DOHH2 (cell line): Measurements from ENCODE around the gene CES2.

Experiments
- H3F3A ChIP-seq: fragments of 200-600 bp; sonication (generic), shearing (Covaris generic); 2 replicates; pipeline ENCODE4 v1.6.0; 2016; ENCODE audit warnings: antibody characterized with exemption, mild to moderate bottlenecking; ENCODE audit not compliant: control insufficient read depth, insufficient read depth
- H3K27ac ChIP-seq: fragments of 200-600 bp; sonication (generic); 2 replicates; pipeline ENCODE4 v1.5.1; 2014; ENCODE audit warnings: low read depth, mild to moderate bottlenecking, low read length, moderate library complexity
- H3K27me3 ChIP-seq: fragments of 200-600 bp; sonication (generic); 2 replicates; pipeline ENCODE4 v1.6.1; 2014; ENCODE audit warnings: mild to moderate bottlenecking, low read length, mixed read lengths; ENCODE audit not compliant: control insufficient read depth
- H3K36me3 ChIP-seq: fragments of 200-600 bp; sonication (generic); 2 replicates; pipeline ENCODE4 v1.6.1; 2014; ENCODE audit warnings: mild to moderate bottlenecking, low read length, moderate library complexity, mixed read lengths; ENCODE audit not compliant: control insufficient read depth
- H3K4me1 ChIP-seq: fragments of 200-600 bp; sonication (generic); 2 replicates; pipeline ENCODE4 v1.6.1; 2014; ENCODE audit warnings: mild to moderate bottlenecking, low read length, mixed read lengths; ENCODE audit not compliant: control insufficient read depth
- H3K4me2 ChIP-seq: fragments of 200-600 bp; sonication (generic); 2 replicates; pipeline ENCODE4 v1.6.0; 2014; ENCODE audit warnings: mild to moderate bottlenecking, low read length, moderate library complexity
- H3K4me3 ChIP-seq: fragments of 200-600 bp; sonication (generic); 2 replicates; pipeline ENCODE4 v1.5.1; 2014; ENCODE audit warnings: mild to moderate bottlenecking, low read length, mixed read lengths
- H3K79me2 ChIP-seq: fragments of 200-600 bp; sonication (generic); 2 replicates; pipeline ENCODE4 v1.6.1; 2014; ENCODE audit warnings: mild to moderate bottlenecking, low read length, mixed read lengths; ENCODE audit not compliant: control insufficient read depth
- H3K9me2 ChIP-seq: fragments of 200-600 bp; sonication (generic); replicated peaks from 2 replicates; pipeline ENCODE4 v1.6.1; 2014; ENCODE audit warnings: mild to moderate bottlenecking, low read length, mixed read lengths; ENCODE audit not compliant: control insufficient read depth
- H3K9me3 ChIP-seq: fragments of 200-600 bp; sonication (generic); 2 replicates; pipeline ENCODE4 v1.6.1; 2014; ENCODE audit warnings: antibody characterized with exemption, low read length, mixed read lengths; ENCODE audit not compliant: control insufficient read depth, insufficient read depth
- H4K20me1 ChIP-seq: fragments of 200-600 bp; sonication (generic); 2 replicates; pipeline ENCODE4 v1.6.0; 2014; ENCODE audit warnings: low read depth, mild to moderate bottlenecking, antibody characterized with exemption, low read length, moderate library complexity; ENCODE audit not compliant: control insufficient read depth, insufficient read depth
- EZH2phosphoT487 ChIP-seq: fragments of 200-600 bp; sonication (generic); IDR thresholded peaks from 2 replicates; pipeline ENCODE4 v1.6.1; 2017; ENCODE audit warnings: borderline replicate concordance, mild to moderate bottlenecking, antibody characterized with exemption, low read length, moderate library complexity, mixed read lengths
- TF ChIP-seq, protein P1 (sequence below): fragments of 200-600 bp; sonication (generic); IDR thresholded peaks from one replicate; pipeline ENCODE4 v1.5.1; 2014; ENCODE audit warnings: antibody characterized with exemption, mild to moderate bottlenecking, low read depth, low read length; ENCODE audit not compliant: poor library complexity, severe bottlenecking

Gene CES2

DNA sequence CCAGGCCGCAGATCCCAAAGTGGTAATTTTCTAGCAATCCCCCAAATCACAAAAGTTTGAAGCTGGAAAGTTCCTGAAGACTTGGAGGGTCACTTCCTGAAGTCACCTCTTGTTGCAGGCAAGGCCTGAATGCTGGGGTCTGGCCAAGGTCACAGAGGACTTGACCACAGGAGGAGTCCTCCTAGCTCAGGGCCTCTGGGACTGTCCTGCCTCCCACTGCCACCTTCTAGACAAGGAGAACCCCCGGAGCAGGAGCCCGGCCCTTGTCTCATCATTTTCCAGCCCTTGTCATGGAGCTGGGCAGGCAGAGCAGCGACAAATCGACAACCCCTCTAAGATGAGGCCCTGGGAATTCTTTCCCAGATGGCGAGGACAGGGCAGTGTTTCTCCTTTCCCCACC lies 17.0 kb upstream of the CES2 start:
- H3K36me3 ChIP-seq, result no peaks in the 10 kb centered on the region
- no peaks in the 10 kb centered on the region for H3K9me3 ChIP-seq
- no peaks in the 10 kb centered on the region for H4K20me1 ChIP-seq
- H3K4me1 ChIP-seq, result no peaks in the 10 kb centered on the region
- H3K4me3 ChIP-seq, result no peak overlapping the region
- H3K79me2 ChIP-seq, result no peaks in the 10 kb centered on the region
- H3K4me2 ChIP-seq, result no peak overlapping the region
- TF ChIP-seq EZH2phosphoT487, result no peak
- TF ChIP-seq, protein P1, sequence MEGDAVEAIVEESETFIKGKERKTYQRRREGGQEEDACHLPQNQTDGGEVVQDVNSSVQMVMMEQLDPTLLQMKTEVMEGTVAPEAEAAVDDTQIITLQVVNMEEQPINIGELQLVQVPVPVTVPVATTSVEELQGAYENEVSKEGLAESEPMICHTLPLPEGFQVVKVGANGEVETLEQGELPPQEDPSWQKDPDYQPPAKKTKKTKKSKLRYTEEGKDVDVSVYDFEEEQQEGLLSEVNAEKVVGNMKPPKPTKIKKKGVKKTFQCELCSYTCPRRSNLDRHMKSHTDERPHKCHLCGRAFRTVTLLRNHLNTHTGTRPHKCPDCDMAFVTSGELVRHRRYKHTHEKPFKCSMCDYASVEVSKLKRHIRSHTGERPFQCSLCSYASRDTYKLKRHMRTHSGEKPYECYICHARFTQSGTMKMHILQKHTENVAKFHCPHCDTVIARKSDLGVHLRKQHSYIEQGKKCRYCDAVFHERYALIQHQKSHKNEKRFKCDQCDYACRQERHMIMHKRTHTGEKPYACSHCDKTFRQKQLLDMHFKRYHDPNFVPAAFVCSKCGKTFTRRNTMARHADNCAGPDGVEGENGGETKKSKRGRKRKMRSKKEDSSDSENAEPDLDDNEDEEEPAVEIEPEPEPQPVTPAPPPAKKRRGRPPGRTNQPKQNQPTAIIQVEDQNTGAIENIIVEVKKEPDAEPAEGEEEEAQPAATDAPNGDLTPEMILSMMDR, result no peak
- no peaks in the 10 kb centered on the region for H3F3A ChIP-seq
- no peak overlapping the region for H3K27ac ChIP-seq
- H3K9me2 ChIP-seq, result no peaks in the 10 kb centered on the region
- peaks cover 15% of the 10 kb centered on the region for H3K27me3 ChIP-seq

DNA sequence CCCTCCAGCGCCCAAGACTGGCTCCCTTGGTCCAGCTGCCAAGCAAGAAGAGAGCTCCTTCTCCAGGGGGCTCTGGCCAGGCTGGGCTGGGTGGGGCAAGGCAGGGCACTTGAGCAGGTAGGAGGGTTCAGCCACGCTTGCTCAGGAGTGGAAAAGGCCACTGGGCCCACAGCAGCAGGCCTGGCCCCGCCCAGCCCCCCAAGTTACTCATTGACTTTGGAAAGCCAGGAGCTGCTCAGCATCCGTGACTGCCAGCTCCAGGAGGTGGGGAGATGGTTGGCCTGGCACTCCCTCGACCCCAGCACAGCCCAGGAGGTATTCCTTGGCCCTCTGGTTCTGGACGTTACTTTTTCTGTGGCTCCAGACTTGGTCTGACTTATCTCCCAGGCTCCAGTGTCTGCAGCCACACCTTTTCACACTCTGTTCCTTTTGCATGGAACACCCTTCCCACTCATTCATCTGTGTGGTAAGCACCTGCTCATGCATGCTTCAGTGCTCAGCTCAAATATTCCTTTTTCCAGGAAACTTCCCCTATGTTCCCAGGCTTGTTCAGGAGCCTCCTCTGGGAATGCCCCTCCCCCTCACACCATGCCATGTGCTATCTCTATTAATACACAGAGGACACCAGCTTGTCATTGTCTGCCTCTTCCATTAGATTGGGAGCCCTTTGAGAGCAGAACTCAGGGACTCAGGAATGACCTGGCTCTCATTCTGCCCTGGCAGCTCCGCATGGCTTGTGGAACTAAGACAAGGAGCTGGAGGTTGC lies 16.3 kb upstream of the CES2 start, which contains the start of gene CDH16:
Gene CDH16, minus strand, starts transcription at position 83 of the 766 bp plus-strand sequence. CDS start 820 bp downstream, outside the sequence.
- no peaks in the 10 kb centered on the region for H3K36me3 ChIP-seq
- no peaks in the 10 kb centered on the region for H3K9me3 ChIP-seq
- H3F3A ChIP-seq, result no peaks in the 10 kb centered on the region
- H3K4me3 ChIP-seq, result no peak within 1 kb of the TSS
- no peaks in the 10 kb centered on the region for H4K20me1 ChIP-seq
- H3K9me2 ChIP-seq, result no peaks in the 10 kb centered on the region
- H3K4me2 ChIP-seq, result no peak within 1 kb of the TSS
- H3K27me3 ChIP-seq, result peaks cover 22% of the 10 kb centered on the region
- no peaks in the 10 kb centered on the region for H3K79me2 ChIP-seq
- TF ChIP-seq, protein P1, result no peak
- TF ChIP-seq EZH2phosphoT487, result no peak
- H3K4me1 ChIP-seq, result no peaks in the 10 kb centered on the region
- H3K27ac ChIP-seq, result no peak within 1 kb of the TSS

DNA sequence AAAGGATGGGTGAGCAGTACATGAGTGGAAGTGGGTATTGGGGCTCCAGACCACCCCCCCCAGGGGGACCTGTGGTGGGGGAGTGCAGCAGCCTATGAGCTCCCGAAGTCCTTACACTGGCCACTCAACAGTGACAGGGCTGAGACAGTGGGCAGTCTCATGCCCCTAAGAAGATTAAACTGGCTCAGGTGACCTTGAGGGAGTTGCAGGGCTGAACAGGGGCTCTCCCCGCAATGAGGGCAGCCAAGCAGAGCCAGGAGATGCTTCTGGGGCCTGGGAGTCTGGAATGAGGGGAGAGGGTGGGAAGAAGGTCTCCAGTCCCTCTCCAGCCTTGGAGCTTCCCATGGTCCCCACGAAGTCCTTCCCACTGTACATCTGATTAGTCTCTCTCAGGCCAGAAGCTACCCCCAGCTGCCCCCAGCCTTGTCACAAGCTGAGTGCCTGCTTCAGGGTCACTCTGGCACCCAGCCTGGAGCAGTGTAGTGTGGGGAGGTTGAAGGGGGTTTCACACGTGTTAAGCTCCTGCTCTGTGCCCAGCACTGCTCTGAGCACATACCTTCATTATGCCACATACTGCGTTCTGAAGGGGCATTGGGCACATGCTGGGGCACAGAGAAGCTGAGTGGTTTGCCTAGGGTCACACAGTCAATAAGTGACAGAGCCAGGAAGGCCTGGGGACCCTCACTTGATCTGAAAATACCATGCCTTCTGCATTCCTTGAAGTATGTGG lies 15.6 kb upstream of the CES2 start:
- Histone ChIP-seq H3K9me2 (no peaks in the 10 kb centered on the region), H4K20me1 (no peaks in the 10 kb centered on the region), H3K4me1 (no peaks in the 10 kb centered on the region), H3K9me3 (no peaks in the 10 kb centered on the region), H3K4me3 (no peak overlapping the region), H3K79me2 (no peaks in the 10 kb centered on the region), H3K4me2 (no peak overlapping the region), H3K27me3 (peaks cover 27% of the 10 kb centered on the region), H3F3A (no peaks in the 10 kb centered on the region), H3K36me3 (no peaks in the 10 kb centered on the region), H3K27ac (no peak overlapping the region)
- TF ChIP-seq, protein P1, result no peak
- no peak for TF ChIP-seq EZH2phosphoT487
